Measurements from ENCODE around the gene STAG1.

- TF ChIP-seq CTCF (conservative IDR thresholded peaks at IDR 0.05 in 1 of 2, IDR thresholded peaks at IDR 0.05 in 1 of 2; ENCODE audit: low read depth in 1 of 2, low read length in 2 of 2): no peak
- no peak for TF ChIP-seq EZH2 (IDR thresholded peaks at IDR 0.05; ENCODE audit: low read length, missing control alignments)
Measured at GRCh38 chr3:136657526-136657925, 94.7 kb downstream of the STAG1 start.

All from fibroblast of lung (primary cell).